ENCODE data around the gene IL4I1.

The IL4I1 gene

DNA sequence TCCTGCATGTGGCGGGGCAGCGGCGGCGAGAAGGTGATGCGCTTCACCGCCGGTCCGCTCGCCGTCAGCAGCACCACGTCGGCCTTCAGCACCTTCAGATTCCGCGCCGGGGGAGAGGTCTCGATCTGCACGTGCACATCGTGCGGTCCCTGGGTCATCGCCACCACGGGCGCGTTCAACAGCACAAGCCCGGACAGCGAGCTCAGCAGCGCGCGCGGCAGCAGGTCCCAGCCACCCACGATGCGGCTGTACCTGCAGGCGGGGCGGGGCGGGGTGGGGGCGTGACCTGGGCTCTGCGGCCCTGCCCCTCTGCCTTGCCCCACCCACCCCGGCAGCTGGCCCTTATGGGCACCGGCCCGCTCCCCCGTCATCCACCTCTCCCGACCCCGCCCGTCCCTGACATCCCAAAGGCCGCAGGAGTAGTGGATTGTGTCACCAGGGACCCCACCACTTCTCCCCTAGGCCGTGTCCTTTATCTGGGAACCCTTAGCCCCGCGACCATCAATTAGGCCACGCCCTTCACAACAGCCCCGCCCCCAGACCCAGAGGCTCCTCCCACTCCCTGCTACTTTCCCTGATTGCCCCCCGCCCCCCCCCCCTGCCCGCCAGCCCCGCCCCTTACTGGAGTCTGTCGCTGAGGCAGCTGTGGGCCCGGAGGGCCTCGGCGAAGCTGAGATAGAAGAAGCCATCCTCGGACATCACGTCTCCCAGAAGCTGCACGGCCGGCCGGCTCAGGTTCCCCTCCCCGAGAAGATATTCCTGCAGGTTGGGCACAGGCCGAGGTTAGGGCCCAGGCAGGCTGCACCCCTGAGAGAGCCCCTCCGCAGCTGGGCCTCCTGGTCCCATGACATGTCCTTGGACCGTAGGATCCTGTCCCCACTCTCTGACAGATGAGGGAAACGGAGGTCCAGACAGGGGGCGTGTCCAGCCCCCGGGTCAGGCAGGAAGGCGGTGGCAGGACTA, 6.1 kb downstream of the IL4I1 start:
- TF ChIP-seq POU2F2 (IDR thresholded peaks at IDR 0.05; ENCODE audit: low read depth, low read length) (no peak), POLR2AphosphoS5 (IDR thresholded peaks at IDR 0.05; ENCODE audit: low read depth, low read length) (no peak), PAX5 (IDR thresholded peaks at IDR 0.05; ENCODE audit: insufficient read depth, low read length, severe bottlenecking) (no peak), POLR2A (IDR thresholded peaks at IDR 0.05; ENCODE audit: low read depth, low read length) (no peak), SPI1 (IDR thresholded peaks at IDR 0.05; ENCODE audit: low read depth, low read length) (no peak), TAF1 (IDR thresholded peaks at IDR 0.05; ENCODE audit: low read depth, low read length) (no peak)
- DNase-seq (ENCODE audit: insufficient read length, low spot score), result peak; percentile 80
- no peak for FAIRE-seq

DNA sequence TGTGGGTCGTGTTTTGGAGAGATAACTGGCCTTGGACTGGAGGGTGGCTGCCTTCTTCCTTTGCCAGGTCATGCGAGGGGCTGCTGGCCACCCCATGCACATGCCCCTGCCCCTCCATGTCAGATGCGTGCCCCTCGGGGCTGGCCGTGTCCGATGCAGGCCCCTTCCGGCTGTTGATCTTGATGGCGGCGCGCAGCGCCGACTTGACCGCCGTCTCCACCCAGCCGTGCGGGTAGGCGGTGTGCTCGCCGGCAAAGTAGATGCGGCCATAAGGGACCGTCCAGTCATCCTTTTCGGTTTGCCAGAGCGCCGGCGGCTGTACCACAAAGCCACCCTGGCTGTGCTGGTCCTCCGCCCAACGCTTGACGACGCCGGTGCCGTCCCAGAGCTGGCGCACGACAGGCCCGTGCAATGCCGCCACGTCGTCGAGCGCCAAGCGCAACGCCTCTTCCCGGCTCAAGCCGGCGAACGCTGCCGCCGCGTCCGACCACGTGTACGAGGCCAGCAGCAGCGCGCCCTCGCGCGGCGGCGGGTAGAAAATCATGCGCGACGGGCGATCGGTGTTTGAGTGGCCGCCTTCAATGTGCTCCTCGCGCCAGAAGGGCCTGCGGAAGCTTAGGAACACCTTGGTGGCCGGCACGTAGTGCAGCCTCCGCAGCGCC, 6.9 kb downstream of the IL4I1 start:
- FAIRE-seq (peak; percentile 96), DNase-seq (ENCODE audit: insufficient read length, low spot score) (peak; percentile 59)
- TF ChIP-seq POU2F2 (IDR thresholded peaks at IDR 0.05; ENCODE audit: low read depth, low read length) (no peak), SPI1 (IDR thresholded peaks at IDR 0.05; ENCODE audit: low read depth, low read length) (no peak), TAF1 (IDR thresholded peaks at IDR 0.05; ENCODE audit: low read depth, low read length) (no peak), PAX5 (IDR thresholded peaks at IDR 0.05; ENCODE audit: insufficient read depth, low read length, severe bottlenecking) (no peak), POLR2AphosphoS5 (IDR thresholded peaks at IDR 0.05; ENCODE audit: low read depth, low read length) (no peak), POLR2A (IDR thresholded peaks at IDR 0.05; ENCODE audit: low read depth, low read length) (no peak)

DNA sequence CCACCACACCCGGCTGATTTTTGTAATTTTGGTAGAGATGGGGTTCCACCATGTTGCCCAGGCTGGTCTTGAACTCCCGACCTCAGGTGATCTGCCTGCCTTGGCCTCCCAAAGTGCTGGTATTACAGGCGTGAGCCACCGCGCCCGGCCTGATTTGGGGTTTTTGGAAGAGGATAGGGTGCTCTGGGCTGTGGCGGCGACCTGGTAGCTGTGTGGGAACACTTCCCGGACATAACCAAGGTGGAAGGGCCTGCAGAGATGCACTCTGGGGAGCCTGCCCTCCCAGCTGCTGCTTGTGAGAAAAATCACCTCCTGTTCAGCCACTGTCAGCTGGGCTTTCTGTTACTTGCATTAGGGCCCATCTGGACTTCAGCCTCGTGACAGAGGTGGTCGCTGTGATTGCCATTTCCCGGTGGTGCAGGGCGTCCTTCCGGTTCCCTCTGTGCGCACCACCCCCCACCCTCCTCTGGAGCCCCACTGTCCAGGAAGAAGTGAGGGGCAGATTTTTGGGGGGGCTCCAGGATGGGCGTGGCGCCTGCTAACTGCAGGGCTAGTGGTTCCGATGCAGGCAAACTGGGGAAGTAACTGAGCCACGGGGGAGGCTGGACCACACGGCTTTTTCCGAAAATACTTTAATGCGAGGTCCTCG, 7.5 kb downstream of the IL4I1 start:
- TF ChIP-seq POLR2AphosphoS5 (IDR thresholded peaks at IDR 0.05; ENCODE audit: low read depth, low read length), result no peak
- no peak for TF ChIP-seq PAX5 (IDR thresholded peaks at IDR 0.05; ENCODE audit: insufficient read depth, low read length, severe bottlenecking)
- TF ChIP-seq TAF1 (IDR thresholded peaks at IDR 0.05; ENCODE audit: low read depth, low read length), result no peak
- no peak for TF ChIP-seq POU2F2 (IDR thresholded peaks at IDR 0.05; ENCODE audit: low read depth, low read length)
- TF ChIP-seq SPI1 (IDR thresholded peaks at IDR 0.05; ENCODE audit: low read depth, low read length), result no peak
- no peak for FAIRE-seq
- no peak for DNase-seq (ENCODE audit: insufficient read length, low spot score)

DNA sequence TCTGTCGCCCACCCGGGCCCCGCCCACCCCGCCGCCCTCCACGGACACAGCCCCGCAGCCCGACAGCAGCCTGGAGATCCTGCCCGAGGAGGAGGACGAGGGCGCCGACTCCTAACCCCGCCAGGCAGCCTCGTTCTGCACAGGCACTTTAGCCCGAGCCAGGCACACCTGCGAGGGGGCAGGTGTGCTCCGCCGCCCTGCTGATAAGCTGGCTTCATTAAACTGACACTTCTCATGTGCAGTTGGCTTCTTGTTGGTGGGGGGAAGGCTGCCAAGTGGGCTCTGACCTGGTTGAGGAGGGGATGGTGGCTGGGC, 8.2 kb downstream of the IL4I1 start:
- FAIRE-seq, result no peak

DNA sequence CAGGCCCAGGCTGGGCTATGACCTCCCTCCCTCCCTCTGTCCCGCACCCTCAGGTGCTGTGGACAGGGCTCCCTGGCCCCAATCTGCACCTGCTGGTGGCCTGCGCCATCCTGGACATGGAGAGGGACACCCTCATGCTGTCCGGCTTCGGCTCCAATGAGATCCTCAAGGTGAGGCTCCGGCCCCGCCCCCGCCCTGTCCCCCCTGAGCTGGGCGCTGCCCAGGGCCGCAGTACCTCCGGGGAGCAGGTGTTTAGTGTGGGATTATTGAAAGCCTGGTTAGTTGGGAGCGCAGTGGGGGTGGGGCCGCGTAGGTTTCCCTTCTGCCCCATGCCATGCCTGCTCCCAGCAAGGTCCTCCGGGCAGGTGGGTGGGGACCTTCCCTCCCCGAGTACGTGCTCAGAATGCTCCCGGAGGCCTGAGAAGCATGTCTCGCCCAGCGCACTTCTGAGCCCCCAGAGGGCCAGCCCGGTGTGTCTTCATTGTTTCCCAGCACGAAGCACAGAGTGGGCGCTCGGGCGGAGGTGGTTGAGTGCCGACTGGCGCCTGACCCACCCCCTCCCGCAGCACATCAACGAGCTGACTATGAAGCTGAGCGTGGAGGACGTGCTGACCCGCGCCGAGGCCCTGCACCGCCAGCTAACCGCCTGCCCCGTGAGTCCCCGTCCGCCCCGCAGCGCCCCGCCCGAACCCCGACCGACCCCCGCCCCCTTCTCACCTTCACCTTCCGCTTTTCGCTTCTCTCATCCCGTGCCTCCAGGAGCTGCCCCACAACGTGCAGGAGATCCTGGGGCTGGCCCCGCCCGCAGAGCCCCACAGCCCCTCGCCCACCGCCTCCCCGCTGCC, 8.8 kb downstream of the IL4I1 start:
- DNase-seq (ENCODE audit: insufficient read length, low spot score) (no peak), FAIRE-seq (no peak)
- no peak for TF ChIP-seq POLR2A (IDR thresholded peaks at IDR 0.05; ENCODE audit: low read depth, low read length)
- 0 out of 2 replicates have a peak, but pooled peaks have one; percentile 39 for TF ChIP-seq POLR2AphosphoS5 (IDR thresholded peaks at IDR 0.05; ENCODE audit: low read depth, low read length)
- no peak for TF ChIP-seq TAF1 (IDR thresholded peaks at IDR 0.05; ENCODE audit: low read depth, low read length)
- TF ChIP-seq POU2F2 (IDR thresholded peaks at IDR 0.05; ENCODE audit: low read depth, low read length), result no peak
- TF ChIP-seq PAX5 (IDR thresholded peaks at IDR 0.05; ENCODE audit: insufficient read depth, low read length, severe bottlenecking), result no peak

More for the DNA sequence above, 8.2 kb downstream of the IL4I1 start:
- DNase-seq (ENCODE audit: insufficient read length, low spot score), result no peak
- TF ChIP-seq POLR2AphosphoS5 (IDR thresholded peaks at IDR 0.05; ENCODE audit: low read depth, low read length) (no peak), POLR2A (IDR thresholded peaks at IDR 0.05; ENCODE audit: low read depth, low read length) (no peak), PAX5 (IDR thresholded peaks at IDR 0.05; ENCODE audit: insufficient read depth, low read length, severe bottlenecking) (no peak), SPI1 (IDR thresholded peaks at IDR 0.05; ENCODE audit: low read depth, low read length) (no peak), TAF1 (IDR thresholded peaks at IDR 0.05; ENCODE audit: low read depth, low read length) (no peak), POU2F2 (IDR thresholded peaks at IDR 0.05; ENCODE audit: low read depth, low read length) (no peak)

DNA sequence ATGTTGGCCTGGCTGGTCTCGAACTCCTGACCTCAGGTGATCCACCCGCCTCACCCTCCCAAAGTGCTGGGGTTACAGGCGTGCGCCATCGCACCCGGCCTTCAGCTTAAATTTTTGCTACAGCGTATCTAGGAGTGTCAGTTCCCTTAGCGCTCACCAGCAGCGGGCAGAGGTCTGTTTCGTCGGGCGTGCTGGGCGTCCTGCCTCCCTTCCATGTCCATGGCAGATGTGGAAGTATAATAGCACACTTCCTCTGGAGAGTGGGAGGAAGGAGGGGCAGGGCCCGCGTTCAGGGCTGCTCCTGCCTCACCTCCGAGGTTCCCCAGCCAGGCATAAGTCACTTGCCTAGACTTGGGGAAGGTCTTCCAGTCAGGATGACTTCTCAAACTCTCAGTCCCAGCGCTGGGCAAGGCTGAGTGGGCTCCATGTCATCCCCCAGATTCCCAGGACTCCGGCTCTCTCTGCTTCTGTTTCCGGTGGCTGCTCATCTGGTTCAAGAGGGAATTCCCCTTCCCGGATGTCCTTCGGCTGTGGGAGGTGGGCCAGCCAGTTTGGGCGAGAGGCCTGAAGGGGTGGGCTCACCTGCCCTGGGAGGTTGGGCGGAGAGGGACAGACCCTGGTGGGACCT, 9.5 kb downstream of the IL4I1 start:
- TF ChIP-seq SPI1 (IDR thresholded peaks at IDR 0.05; ENCODE audit: low read depth, low read length) (no peak), POU2F2 (IDR thresholded peaks at IDR 0.05; ENCODE audit: low read depth, low read length) (no peak), TAF1 (IDR thresholded peaks at IDR 0.05; ENCODE audit: low read depth, low read length) (no peak), PAX5 (IDR thresholded peaks at IDR 0.05; ENCODE audit: insufficient read depth, low read length, severe bottlenecking) (no peak), POLR2A (IDR thresholded peaks at IDR 0.05; ENCODE audit: low read depth, low read length) (no peak), POLR2AphosphoS5 (IDR thresholded peaks at IDR 0.05; ENCODE audit: low read depth, low read length) (no peak)
- DNase-seq (ENCODE audit: insufficient read length, low spot score) (no peak), FAIRE-seq (no peak)

DNA sequence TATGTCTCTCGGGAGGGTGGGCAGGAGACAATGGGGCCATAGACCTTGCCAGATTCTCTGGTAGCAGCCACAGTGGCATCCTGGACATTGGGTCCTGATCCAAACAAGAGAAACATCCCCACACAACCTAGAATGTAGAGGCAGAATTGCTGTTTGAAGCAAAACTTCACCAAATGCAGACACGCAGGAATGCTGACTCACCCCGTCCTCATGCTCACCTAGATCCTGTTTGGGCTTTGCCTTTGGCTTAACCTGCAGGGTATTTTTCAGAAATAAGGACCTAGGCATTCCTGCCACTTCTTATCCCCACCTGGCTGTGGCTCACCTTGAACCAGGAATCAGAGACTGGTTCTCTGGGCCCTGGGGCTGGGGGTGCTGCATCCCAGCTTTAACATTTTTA, 11.9 kb downstream of the IL4I1 start:
- DNase-seq (ENCODE audit: insufficient read length, low spot score) (no peak), FAIRE-seq (no peak)
- no peak for TF ChIP-seq TAF1 (IDR thresholded peaks at IDR 0.05; ENCODE audit: low read depth, low read length)
- no peak for TF ChIP-seq PAX5 (IDR thresholded peaks at IDR 0.05; ENCODE audit: insufficient read depth, low read length, severe bottlenecking)
- no peak for TF ChIP-seq SPI1 (IDR thresholded peaks at IDR 0.05; ENCODE audit: low read depth, low read length)
- TF ChIP-seq POLR2A (IDR thresholded peaks at IDR 0.05; ENCODE audit: low read depth, low read length), result no peak
- TF ChIP-seq POLR2AphosphoS5 (IDR thresholded peaks at IDR 0.05; ENCODE audit: low read depth, low read length), result no peak

DNA sequence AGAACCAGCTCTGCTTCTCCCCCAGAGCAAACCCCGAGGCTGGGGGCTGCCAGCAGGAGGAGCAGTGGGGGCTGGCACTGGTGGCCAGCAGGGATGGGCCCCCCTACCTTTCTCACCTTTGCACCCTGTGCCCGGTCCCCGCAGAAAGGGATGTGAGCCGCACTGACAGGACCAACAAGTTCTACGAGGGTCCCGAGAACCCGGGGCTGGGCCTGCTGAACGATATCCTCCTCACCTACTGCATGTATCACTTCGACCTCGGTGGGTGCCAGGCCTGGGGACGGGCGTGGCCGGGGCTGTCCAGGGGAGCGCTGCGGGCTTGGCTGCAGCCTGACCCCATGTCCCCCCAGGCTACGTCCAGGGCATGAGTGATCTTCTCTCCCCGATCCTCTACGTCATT, 12.6 kb downstream of the IL4I1 start:
- FAIRE-seq, result no peak
- no peak for DNase-seq (ENCODE audit: insufficient read length, low spot score)
- TF ChIP-seq POLR2A (IDR thresholded peaks at IDR 0.05; ENCODE audit: low read depth, low read length) (0 out of 2 replicates have a peak, but pooled peaks have one; percentile 15), SPI1 (IDR thresholded peaks at IDR 0.05; ENCODE audit: low read depth, low read length) (no peak)
